H1 (cell line): ENCODE results near the gene FAM241A. TPM values are rescaled to one million over a fixed set of nuclear protein-coding genes. Genes with fewer than 3 reads are reported as not detected.

ENCODE experiments used
- CTCF ChIA-PET: fragments of 300-600 bp; sonication (Branson Sonifier 250); formaldehyde crosslinking; loops from one replicate; lab custom pipeline; 2021; ENCODE audit not compliant: partially characterized antibody; lab: Charles Lee
- POLR2A ChIA-PET: fragments of 300-600 bp; sonication (Branson Sonifier 250); formaldehyde crosslinking; loops from one replicate; lab custom pipeline; 2021; ENCODE audit warnings: inconsistent platforms; ENCODE audit not compliant: partially characterized antibody; lab: Charles Lee
- DNase-seq, 2 experiments: peaks; one replicate each; pipeline versions ENCODE4 v3.0.0 to v3.0.0-alpha.2; 2010 to 2022; ENCODE audit warnings: low spot score in 2 of 2, low read depth in 1 of 2, mixed read lengths in 1 of 2
- FAIRE-seq: peaks from 2 replicates; lab custom pipeline; 2011; peaks lifted over from hg19 to GRCh38; lab: Jason Lieb, UNC
- H2AFZ ChIP-seq: 2 replicates; pipeline ENCODE4 v1.8.1; 2012; ENCODE audit warnings: low read length, inconsistent platforms
- H2AK5ac ChIP-seq: 2 replicates; pipeline ENCODE4 v1.6.1; 2013; ENCODE audit warnings: low read depth, low read length
- H2BK120ac ChIP-seq: replicated peaks from 2 replicates; pipeline ENCODE3; 2013; ENCODE audit warnings: low read depth, low read length, inconsistent platforms
- H2BK12ac ChIP-seq: 2 replicates; pipeline ENCODE4 v1.6.1; 2013; ENCODE audit warnings: low read depth, low read length
- H2BK15ac ChIP-seq: 2 replicates; pipeline ENCODE4 v1.6.1; 2013; ENCODE audit warnings: low read length
- H2BK20ac ChIP-seq: 2 replicates; pipeline ENCODE4 v1.6.1; 2013; ENCODE audit warnings: low read length
- H2BK5ac ChIP-seq: 2 replicates; pipeline ENCODE4 v1.6.1; 2013; ENCODE audit warnings: low read depth, low read length
- H3K14ac ChIP-seq: 2 replicates; pipeline ENCODE4 v1.6.1; 2013; ENCODE audit warnings: inconsistent platforms; ENCODE audit not compliant: insufficient read length
- H3K18ac ChIP-seq: 2 replicates; pipeline ENCODE4 v1.6.1; 2013; ENCODE audit warnings: low read length; ENCODE audit errors: extremely low read depth
- H3K23ac ChIP-seq: 2 replicates; pipeline ENCODE4 v1.6.1; 2013; ENCODE audit warnings: inconsistent platforms; ENCODE audit not compliant: insufficient read length
- H3K23me2 ChIP-seq: 2 replicates; pipeline ENCODE4 v1.6.1; 2013; ENCODE audit warnings: low read depth, low read length
- H3K27ac ChIP-seq: 2 replicates; pipeline ENCODE4 v1.6.1; 2011; ENCODE audit warnings: low read depth, low read length, inconsistent platforms
- H3K27me3 ChIP-seq, 4 experiments: replicated peaks in 1 of 4; 1 replicate in 1 of 4; 2 replicates in 3 of 4; pipeline versions ENCODE4 v1.6.1 to v1.8.1; 2011 to 2013; ENCODE audit warnings: low read length in 3 of 4, mild to moderate bottlenecking in 3 of 4, inconsistent platforms in 2 of 4, mixed read lengths in 2 of 4, moderate library complexity in 1 of 4; ENCODE audit not compliant: control insufficient read depth in 3 of 4, insufficient read depth in 3 of 4; ENCODE audit errors: extremely low read depth in 1 of 4
- H3K36me3 ChIP-seq, 4 experiments: 2 replicates each; pipeline versions ENCODE4 v1.6.1 to v1.8.1; 2011 to 2013; ENCODE audit warnings: mild to moderate bottlenecking in 4 of 4, low read length in 3 of 4, moderate library complexity in 2 of 4, control low read depth in 1 of 4, inconsistent platforms in 1 of 4; ENCODE audit not compliant: insufficient read depth in 4 of 4, control insufficient read depth in 2 of 4
- H3K4ac ChIP-seq: replicated peaks from 2 replicates; pipeline ENCODE3; 2013; ENCODE audit warnings: low read length, low read depth, mixed read lengths, inconsistent platforms; ENCODE audit not compliant: insufficient read length
- H3K4me1 ChIP-seq, 4 experiments: replicated peaks in 1 of 4; 1 replicate in 1 of 4; 2 replicates in 3 of 4; pipeline versions ENCODE4 v1.6.1 to v1.8.1; 2011 to 2013; ENCODE audit warnings: low read length in 3 of 4, inconsistent platforms in 2 of 4, mixed read lengths in 1 of 4; ENCODE audit not compliant: insufficient read depth in 4 of 4, control insufficient read depth in 3 of 4
- H3K4me2 ChIP-seq, 2 experiments: 2 replicates each; pipeline versions ENCODE4 v1.6.1 to v1.8.1; 2011 to 2013; ENCODE audit warnings: low read depth in 2 of 2, low read length in 2 of 2, control low read depth in 1 of 2, inconsistent platforms in 1 of 2, mild to moderate bottlenecking in 1 of 2; ENCODE audit not compliant: insufficient read depth in 1 of 2
- H3K4me3 ChIP-seq, 4 experiments: fragments of 200-600, 300-600 bp in 1 of 4; sonication (generic), shearing (Covaris generic), sonication (Bioruptor Twin) in 1 of 4; 2 replicates each; pipeline versions ENCODE4 v1.5.1 to v1.8.1; 2011 to 2016; ENCODE audit warnings: low read length in 4 of 4, low read depth in 3 of 4, control low read depth in 2 of 4, inconsistent platforms in 2 of 4, mild to moderate bottlenecking in 2 of 4, mixed read lengths in 1 of 4, moderate library complexity in 1 of 4; ENCODE audit not compliant: insufficient read depth in 2 of 4; ENCODE audit errors: extremely low read depth in 1 of 4
- H3K56ac ChIP-seq: replicated peaks from 2 replicates; pipeline ENCODE3; 2013; ENCODE audit warnings: low read depth, mild to moderate bottlenecking, mixed read lengths, low read length, inconsistent platforms; ENCODE audit not compliant: insufficient read length
- H3K79me1 ChIP-seq: 2 replicates; pipeline ENCODE4 v1.6.1; 2013; ENCODE audit warnings: low read depth, low read length, control low read depth
- H3K79me2 ChIP-seq, 2 experiments: 2 replicates each; pipeline versions ENCODE4 v1.6.1 to v1.8.1; 2012 to 2013; ENCODE audit warnings: low read length in 2 of 2, mild to moderate bottlenecking in 2 of 2, inconsistent platforms in 1 of 2; ENCODE audit not compliant: insufficient read depth in 2 of 2, control insufficient read depth in 1 of 2
- H3K9ac ChIP-seq, 4 experiments: replicated peaks in 1 of 4; 1 replicate in 1 of 4; 2 replicates in 3 of 4; pipeline versions ENCODE4 v1.6.1 to v1.8.1; 2011 to 2013; ENCODE audit warnings: low read depth in 3 of 4, low read length in 3 of 4, control low read depth in 2 of 4, mild to moderate bottlenecking in 2 of 4, moderate library complexity in 2 of 4, inconsistent platforms in 1 of 4; ENCODE audit errors: extremely low read depth in 1 of 4
- H3K9me3 ChIP-seq, 2 experiments: 2 replicates each; pipeline versions ENCODE4 v1.6.1 to v1.8.1; 2012 to 2013; ENCODE audit warnings: mild to moderate bottlenecking in 2 of 2, moderate library complexity in 2 of 2, control low read depth in 1 of 2, inconsistent platforms in 1 of 2, low read depth in 1 of 2, low read length in 1 of 2, mixed read lengths in 1 of 2; ENCODE audit not compliant: insufficient read depth in 2 of 2
- H4K20me1 ChIP-seq, 2 experiments: replicated peaks in 1 of 2; 2 replicates each; pipeline versions ENCODE3 to v1.8.1; 2011 to 2013; ENCODE audit warnings: inconsistent platforms in 2 of 2, low read length in 2 of 2, mild to moderate bottlenecking in 1 of 2; ENCODE audit not compliant: insufficient read depth in 2 of 2, control insufficient read depth in 1 of 2
- H4K5ac ChIP-seq: 2 replicates; pipeline ENCODE4 v1.6.1; 2013; ENCODE audit warnings: low read length, low read depth, mixed read lengths, inconsistent platforms; ENCODE audit not compliant: insufficient read length
- H4K8ac ChIP-seq: 2 replicates; pipeline ENCODE4 v1.8.0; 2013; ENCODE audit warnings: mild to moderate bottlenecking, moderate library complexity, low read length, inconsistent platforms; ENCODE audit not compliant: insufficient read depth; ENCODE audit errors: extremely low read depth
- H4K91ac ChIP-seq: replicated peaks from 2 replicates; pipeline ENCODE3; 2013; ENCODE audit warnings: low read length, mixed read lengths, inconsistent platforms; ENCODE audit not compliant: insufficient read length
- CEBPB ChIP-seq: IDR thresholded peaks from 2 replicates; pipeline ENCODE4 v1.6.1; 2012; ENCODE audit warnings: low read depth, low read length
- CHD2 ChIP-seq: IDR thresholded peaks from 2 replicates; pipeline ENCODE4 v1.6.1; 2012; ENCODE audit warnings: low read length, improper control_type of control experiment
- FOSL1 ChIP-seq: IDR thresholded peaks from 2 replicates; pipeline ENCODE4 v1.6.1; 2011; ENCODE audit warnings: mild to moderate bottlenecking, low read depth, low read length, moderate library complexity; ENCODE audit not compliant: insufficient read depth
- JUN ChIP-seq: IDR thresholded peaks from 2 replicates; pipeline ENCODE4 v1.6.1; 2011; ENCODE audit warnings: low read depth, mild to moderate bottlenecking, improper control_type of control experiment, low read length
- SRF ChIP-seq: IDR thresholded peaks from 2 replicates; pipeline ENCODE4 v1.6.1; 2011; ENCODE audit warnings: mild to moderate bottlenecking, low read depth, low read length, moderate library complexity
- TBP ChIP-seq: IDR thresholded peaks from 2 replicates; pipeline ENCODE4 v1.6.1; 2011; ENCODE audit warnings: low read depth, low read length, improper control_type of control experiment
- TCF12 ChIP-seq: IDR thresholded peaks from 2 replicates; pipeline ENCODE4 v1.6.1; 2011; ENCODE audit warnings: low read depth, mild to moderate bottlenecking, low read length
- whole genome bisulfite sequencing, 2 experiments: shearing (Covaris generic) in 1 of 2; methylation state at CpG; one replicate each; pipeline versions ENCODE4 v1.1.6 to v1.1.7; 2013 to 2015; ENCODE audit warnings: low lambda C conversion rate in 2 of 2, mixed read lengths in 2 of 2, inconsistent platforms in 1 of 2, low coverage in 1 of 2, missing lambda C conversion rate in 1 of 2; ENCODE audit not compliant: insufficient replicate concordance in 2 of 2, insufficient coverage in 1 of 2, insufficient read length in 1 of 2; ENCODE audit errors: extremely low coverage in 1 of 2, missing lambda C conversion rate in 1 of 2; 5-methylcytosine and 5-hydroxymethylcytosine counted together
- polyA plus RNA-seq, 7 experiments: library from polyadenylated mRNA; depleted of rRNA in 3 of 7; stranded (reverse) in 5 of 7; unstranded in 2 of 7; fragments of >200 nt in 5 of 7; fragments of 200-250 nt in 2 of 7; gene quantifications; 1 replicate in 5 of 7; 2 replicates in 1 of 7; 4 replicates in 1 of 7; pipeline versions ENCODE4 v1.2.1 to v1.2.3, GENCODE V29; 2011 to 2013; ENCODE audit warnings: missing spikeins in 2 of 7, mixed read lengths in 2 of 7
- total RNA-seq: library from RNA; stranded (reverse); fragmentation: NEBNext Ultra II Directional; extraction: Animal tissue kit (Norgen Biotek cat#: 25700); gene quantifications from 2 replicates; pipeline ENCODE4 v1.2.1, GENCODE V29; 2021
- TF ChIP-seq, protein P1 (sequence below): IDR thresholded peaks from 2 replicates; pipeline ENCODE4 v1.6.1; 2011; ENCODE audit warnings: low read depth, mild to moderate bottlenecking, low read length; ENCODE audit not compliant: insufficient read depth
- TF ChIP-seq, protein P2 (sequence below): IDR thresholded peaks from 2 replicates; pipeline ENCODE4 v1.6.1; 2012; ENCODE audit warnings: low read length, inconsistent platforms
- TF ChIP-seq, protein P3 (sequence below), 3 experiments: IDR thresholded peaks; 1 replicate in 2 of 3; 2 replicates in 1 of 3; pipeline versions ENCODE4 v1.5.1 to v1.6.1; 2011; ENCODE audit warnings: low read length in 3 of 3, mild to moderate bottlenecking in 3 of 3, inconsistent platforms in 2 of 3, low read depth in 1 of 3, moderate library complexity in 1 of 3; ENCODE audit not compliant: insufficient read depth in 1 of 3; ENCODE audit errors: control extremely low read depth in 1 of 3

FAM241A gene
- total and polyA plus RNA-seq, 2 of the 8 experiments (the other 6 are each of a cell fraction or from before 2014, with no cell fraction given), result 0.20 to 0.73 TPM

DNA sequence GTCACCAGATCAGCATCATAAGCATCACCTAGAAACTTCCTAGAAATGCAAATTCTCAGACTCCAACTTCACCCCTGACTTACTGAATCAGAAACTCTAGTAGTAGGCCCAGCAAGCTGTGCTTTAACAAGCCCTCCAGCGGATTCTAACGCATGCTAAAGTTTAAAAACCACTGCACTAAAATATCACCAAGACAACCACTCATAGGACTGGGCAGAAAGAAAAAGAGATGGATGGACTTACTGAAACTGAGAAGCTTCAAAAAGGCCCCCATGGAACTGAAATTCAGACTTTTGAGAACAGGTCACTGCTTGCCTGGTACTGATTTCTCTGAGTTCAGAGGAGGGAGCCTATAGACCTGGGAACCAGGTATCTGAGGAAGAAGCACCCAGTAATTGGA, 40.1 kb downstream of the FAM241A start:
- Histone ChIP-seq H3K56ac (no peak overlapping the region), H3K27me3 (no peaks in the 10 kb centered on the region), H3K4me1 (no peaks in the 10 kb centered on the region; a peak in 1 of 7 replicates), H3K9me3 (no peaks in the 10 kb centered on the region), H2AFZ (no peak overlapping the region), H4K5ac (no peak overlapping the region), H2BK12ac (no peak overlapping the region), H3K23ac (no peak overlapping the region), H3K36me3 (no peaks in the 10 kb centered on the region), H3K18ac (no peak overlapping the region), H2AK5ac (no peak overlapping the region), H2BK120ac (no peak overlapping the region), H3K4me3 (no peak overlapping the region), H4K8ac (no peak overlapping the region), H4K20me1 (no peaks in the 10 kb centered on the region), H4K91ac (no peak overlapping the region), H3K27ac (no peak overlapping the region), H2BK15ac (no peak overlapping the region), H2BK20ac (no peak overlapping the region), H3K4ac (no peak overlapping the region), H2BK5ac (no peak overlapping the region), H3K79me2 (no peaks in the 10 kb centered on the region), H3K23me2 (no peaks in the 10 kb centered on the region), H3K79me1 (no peaks in the 10 kb centered on the region), H3K14ac (no peak overlapping the region), H3K9ac (no peak overlapping the region), H3K4me2 (no peak overlapping the region)
- ChIA-PET CTCF (no interaction called here), POLR2A (interaction anchor here (0.6 kb wide), 2 partner anchors 43 to 808 kb away, joined by 3 to 4 read pairs; no protein-coding TSS in a partner anchor)
- WGBS, 2 experiments, result 81% methylated on average over 2 of the region's 2 CpGs; no CpG with 5 or more reads in 1 of the 2 experiments
- FAIRE-seq, result no peak
- DNase-seq, result no peak
- TF ChIP-seq TBP (no peak), SRF (no peak), TCF12 (no peak), CEBPB (no peak), FOSL1 (no peak), CHD2 (no peak), JUN (no peak)
- TF ChIP-seq, protein P1, sequence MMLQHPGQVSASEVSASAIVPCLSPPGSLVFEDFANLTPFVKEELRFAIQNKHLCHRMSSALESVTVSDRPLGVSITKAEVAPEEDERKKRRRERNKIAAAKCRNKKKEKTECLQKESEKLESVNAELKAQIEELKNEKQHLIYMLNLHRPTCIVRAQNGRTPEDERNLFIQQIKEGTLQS, result no peak
- TF ChIP-seq, protein P2, sequence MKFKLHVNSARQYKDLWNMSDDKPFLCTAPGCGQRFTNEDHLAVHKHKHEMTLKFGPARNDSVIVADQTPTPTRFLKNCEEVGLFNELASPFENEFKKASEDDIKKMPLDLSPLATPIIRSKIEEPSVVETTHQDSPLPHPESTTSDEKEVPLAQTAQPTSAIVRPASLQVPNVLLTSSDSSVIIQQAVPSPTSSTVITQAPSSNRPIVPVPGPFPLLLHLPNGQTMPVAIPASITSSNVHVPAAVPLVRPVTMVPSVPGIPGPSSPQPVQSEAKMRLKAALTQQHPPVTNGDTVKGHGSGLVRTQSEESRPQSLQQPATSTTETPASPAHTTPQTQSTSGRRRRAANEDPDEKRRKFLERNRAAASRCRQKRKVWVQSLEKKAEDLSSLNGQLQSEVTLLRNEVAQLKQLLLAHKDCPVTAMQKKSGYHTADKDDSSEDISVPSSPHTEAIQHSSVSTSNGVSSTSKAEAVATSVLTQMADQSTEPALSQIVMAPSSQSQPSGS, result no peak
- TF ChIP-seq, protein P3, sequence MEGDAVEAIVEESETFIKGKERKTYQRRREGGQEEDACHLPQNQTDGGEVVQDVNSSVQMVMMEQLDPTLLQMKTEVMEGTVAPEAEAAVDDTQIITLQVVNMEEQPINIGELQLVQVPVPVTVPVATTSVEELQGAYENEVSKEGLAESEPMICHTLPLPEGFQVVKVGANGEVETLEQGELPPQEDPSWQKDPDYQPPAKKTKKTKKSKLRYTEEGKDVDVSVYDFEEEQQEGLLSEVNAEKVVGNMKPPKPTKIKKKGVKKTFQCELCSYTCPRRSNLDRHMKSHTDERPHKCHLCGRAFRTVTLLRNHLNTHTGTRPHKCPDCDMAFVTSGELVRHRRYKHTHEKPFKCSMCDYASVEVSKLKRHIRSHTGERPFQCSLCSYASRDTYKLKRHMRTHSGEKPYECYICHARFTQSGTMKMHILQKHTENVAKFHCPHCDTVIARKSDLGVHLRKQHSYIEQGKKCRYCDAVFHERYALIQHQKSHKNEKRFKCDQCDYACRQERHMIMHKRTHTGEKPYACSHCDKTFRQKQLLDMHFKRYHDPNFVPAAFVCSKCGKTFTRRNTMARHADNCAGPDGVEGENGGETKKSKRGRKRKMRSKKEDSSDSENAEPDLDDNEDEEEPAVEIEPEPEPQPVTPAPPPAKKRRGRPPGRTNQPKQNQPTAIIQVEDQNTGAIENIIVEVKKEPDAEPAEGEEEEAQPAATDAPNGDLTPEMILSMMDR (IDR thresholded peaks at IDR 0.05; ENCODE audit: control extremely low read depth in 1 of 3, insufficient read depth in 1 of 3, low read depth in 1 of 3, low read length in 3 of 3), result no peak
